ENCODE measurements around the gene APOBEC3A. TPM values are rescaled to one million over a fixed set of nuclear protein-coding genes. Genes with fewer than 3 reads are reported as not detected.

The APOBEC3A gene
- total and polyA plus RNA-seq, 2 of the 8 experiments (the other 6 are each of a cell fraction or from before 2014, with no cell fraction given): not detected

- Histone ChIP-seq H2BK5ac (ENCODE audit: low read depth, low read length) (no peak overlapping the region), H3K79me1 (ENCODE audit: low read depth, low read length) (no peaks in the 10 kb centered on the region), H3K79me2 (ENCODE audit: control insufficient read depth in 1 of 2, insufficient read depth in 2 of 2, low read length in 2 of 2) (no peaks in the 10 kb centered on the region), H3K9ac (replicated peaks in 1 of 4; ENCODE audit: extremely low read depth in 1 of 4, low read depth in 3 of 4, low read length in 3 of 4) (no peak overlapping the region), H3K27ac (ENCODE audit: low read depth, low read length) (no peak overlapping the region), H3K4me2 (ENCODE audit: insufficient read depth in 1 of 2, low read depth in 2 of 2, low read length in 2 of 2) (no peak overlapping the region), H4K91ac (replicated peaks; ENCODE audit: insufficient read length, low read length) (no peak overlapping the region), H3K4ac (replicated peaks; ENCODE audit: insufficient read length, low read depth, low read length) (no peak overlapping the region), H3K23me2 (ENCODE audit: low read depth, low read length) (no peaks in the 10 kb centered on the region), H3K23ac (ENCODE audit: insufficient read length) (no peak overlapping the region), H2BK12ac (ENCODE audit: low read depth, low read length) (no peak overlapping the region), H3K27me3 (replicated peaks in 1 of 4; ENCODE audit: control insufficient read depth in 3 of 4, extremely low read depth in 1 of 4, insufficient read depth in 3 of 4, low read length in 3 of 4) (no peaks in the 10 kb centered on the region), H3K18ac (ENCODE audit: extremely low read depth, low read length) (no peak overlapping the region; the same call in 1 of the 2 replicates), H2BK15ac (ENCODE audit: low read length) (no peak overlapping the region), H4K5ac (ENCODE audit: insufficient read length, low read depth, low read length) (no peak overlapping the region), H4K20me1 (replicated peaks in 1 of 2; ENCODE audit: control insufficient read depth in 1 of 2, insufficient read depth in 2 of 2, low read length in 2 of 2) (no peaks in the 10 kb centered on the region), H3K36me3 (ENCODE audit: control insufficient read depth in 2 of 4, insufficient read depth in 4 of 4, low read length in 3 of 4) (no peaks in the 10 kb centered on the region), H3K14ac (ENCODE audit: insufficient read length) (no peak overlapping the region), H3K4me1 (replicated peaks in 1 of 4; ENCODE audit: control insufficient read depth in 3 of 4, insufficient read depth in 4 of 4, low read length in 3 of 4) (peaks cover 0 to 10% (median 3%) of the 10 kb centered on the region in 4 experiments; a peak in 5 of 7 replicates), H3K4me3 (ENCODE audit: extremely low read depth in 1 of 4, insufficient read depth in 2 of 4, low read depth in 3 of 4, low read length in 4 of 4) (no peak overlapping the region), H2BK120ac (replicated peaks; ENCODE audit: low read depth, low read length) (no peak overlapping the region), H3K56ac (replicated peaks; ENCODE audit: insufficient read length, low read depth, low read length) (no peak overlapping the region), H2BK20ac (ENCODE audit: low read length) (0 out of 2 replicates have a peak overlapping the region, but pooled peaks have one; percentile 21), H4K8ac (ENCODE audit: extremely low read depth, insufficient read depth, low read length) (no peak overlapping the region), H2AK5ac (ENCODE audit: low read depth, low read length) (no peak overlapping the region), H3K9me3 (ENCODE audit: insufficient read depth in 2 of 2, low read depth in 1 of 2, low read length in 1 of 2) (no peaks in the 10 kb centered on the region), H2AFZ (ENCODE audit: low read length) (no peak overlapping the region)
- WGBS, 2 experiments (ENCODE audit: extremely low coverage in 1 of 2, insufficient coverage in 1 of 2, insufficient read length in 1 of 2, insufficient replicate concordance in 2 of 2, low coverage in 1 of 2, low lambda C conversion rate in 2 of 2, missing lambda C conversion rate in 1 of 2): 88% methylated on average over 4 of the region's 4 CpGs; no CpG with 5 or more reads in 1 of the 2 experiments
- DNase-seq (ENCODE audit: low read depth in 1 of 2, low spot score in 2 of 2): no peak
- TF ChIP-seq RXRA (IDR thresholded peaks at IDR 0.05; ENCODE audit: insufficient read depth, low read depth, low read length): no peak
- TF ChIP-seq CHD2 (IDR thresholded peaks at IDR 0.05; ENCODE audit: low read length): no peak
- TF ChIP-seq RBBP5 (IDR thresholded peaks at IDR 0.05; ENCODE audit: borderline replicate concordance, low read depth, low read length): no peak
- TF ChIP-seq EGR1 (IDR thresholded peaks at IDR 0.05; ENCODE audit: borderline replicate concordance, low read depth, low read length): no peak
- TF ChIP-seq BCL11A (IDR thresholded peaks at IDR 0.05; ENCODE audit: low read depth in 2 of 2, low read length in 2 of 2): no peak
- TF ChIP-seq EZH2 (IDR thresholded peaks at IDR 0.05; ENCODE audit: low read depth, low read length, severe bottlenecking): no peak
- no peak for TF ChIP-seq SUZ12 (IDR thresholded peaks at IDR 0.05; ENCODE audit: low read length)
- no peak for TF ChIP-seq ASH2L (IDR thresholded peaks at IDR 0.05; ENCODE audit: low read length)
- no peak for TF ChIP-seq FOSL1 (IDR thresholded peaks at IDR 0.05; ENCODE audit: insufficient read depth, low read depth, low read length)
- no peak for TF ChIP-seq MAFK (IDR thresholded peaks at IDR 0.05; ENCODE audit: low read depth, low read length)
- TF ChIP-seq TAF7 (optimal IDR thresholded peaks at IDR 0.05; ENCODE audit: borderline replicate concordance, low read depth, low read length): no peak
- POLR2A ChIA-PET (ENCODE audit: partially characterized antibody): no interaction called here
- CTCF ChIA-PET (ENCODE audit: partially characterized antibody): interaction anchor here (2.0 kb wide), 1 partner anchor 8 kb away, joined by 13 read pairs; no protein-coding TSS in a partner anchor
- FAIRE-seq: no peak
Observed at GRCh38 chr22:38964989-38965388, 7.6 kb downstream of the APOBEC3A start.
